ENCODE measurements around the gene RAB1B. TPM values are rescaled to one million over a fixed set of nuclear protein-coding genes. Genes with fewer than 3 reads are reported as not detected.

RAB1B gene
- total RNA-seq, 1 donor from 2014 or later, result 152 TPM

DNA sequence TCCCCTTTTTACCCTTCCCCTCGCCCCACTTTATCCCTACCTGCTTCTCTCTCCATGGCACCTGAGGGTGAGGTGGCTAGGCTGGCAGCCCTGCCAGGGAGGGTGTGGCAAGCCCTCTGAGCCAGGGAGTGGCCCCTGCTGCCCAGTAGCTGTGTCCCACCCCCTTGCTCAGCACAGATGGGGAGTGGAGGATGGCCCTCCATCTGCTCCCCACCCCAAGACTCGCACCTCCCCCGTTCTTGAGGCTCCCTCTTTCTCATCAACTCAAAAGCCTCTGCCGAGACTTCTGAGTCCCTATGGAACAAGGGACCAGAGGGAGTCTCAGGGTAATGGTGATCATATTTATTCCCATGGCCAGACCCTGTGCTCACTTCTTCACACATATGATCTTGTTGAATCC, 24.9 kb downstream of the RAB1B start:
- TF ChIP-seq, protein P1, sequence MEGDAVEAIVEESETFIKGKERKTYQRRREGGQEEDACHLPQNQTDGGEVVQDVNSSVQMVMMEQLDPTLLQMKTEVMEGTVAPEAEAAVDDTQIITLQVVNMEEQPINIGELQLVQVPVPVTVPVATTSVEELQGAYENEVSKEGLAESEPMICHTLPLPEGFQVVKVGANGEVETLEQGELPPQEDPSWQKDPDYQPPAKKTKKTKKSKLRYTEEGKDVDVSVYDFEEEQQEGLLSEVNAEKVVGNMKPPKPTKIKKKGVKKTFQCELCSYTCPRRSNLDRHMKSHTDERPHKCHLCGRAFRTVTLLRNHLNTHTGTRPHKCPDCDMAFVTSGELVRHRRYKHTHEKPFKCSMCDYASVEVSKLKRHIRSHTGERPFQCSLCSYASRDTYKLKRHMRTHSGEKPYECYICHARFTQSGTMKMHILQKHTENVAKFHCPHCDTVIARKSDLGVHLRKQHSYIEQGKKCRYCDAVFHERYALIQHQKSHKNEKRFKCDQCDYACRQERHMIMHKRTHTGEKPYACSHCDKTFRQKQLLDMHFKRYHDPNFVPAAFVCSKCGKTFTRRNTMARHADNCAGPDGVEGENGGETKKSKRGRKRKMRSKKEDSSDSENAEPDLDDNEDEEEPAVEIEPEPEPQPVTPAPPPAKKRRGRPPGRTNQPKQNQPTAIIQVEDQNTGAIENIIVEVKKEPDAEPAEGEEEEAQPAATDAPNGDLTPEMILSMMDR (conservative IDR thresholded peaks at IDR 0.05; ENCODE audit: low read depth, low read length), result no peak
- H3K4me3 ChIP-seq (ENCODE audit: low read depth, low read length), result no peak overlapping the region
- no peak for DNase-seq (ENCODE audit: low read depth)

DNA sequence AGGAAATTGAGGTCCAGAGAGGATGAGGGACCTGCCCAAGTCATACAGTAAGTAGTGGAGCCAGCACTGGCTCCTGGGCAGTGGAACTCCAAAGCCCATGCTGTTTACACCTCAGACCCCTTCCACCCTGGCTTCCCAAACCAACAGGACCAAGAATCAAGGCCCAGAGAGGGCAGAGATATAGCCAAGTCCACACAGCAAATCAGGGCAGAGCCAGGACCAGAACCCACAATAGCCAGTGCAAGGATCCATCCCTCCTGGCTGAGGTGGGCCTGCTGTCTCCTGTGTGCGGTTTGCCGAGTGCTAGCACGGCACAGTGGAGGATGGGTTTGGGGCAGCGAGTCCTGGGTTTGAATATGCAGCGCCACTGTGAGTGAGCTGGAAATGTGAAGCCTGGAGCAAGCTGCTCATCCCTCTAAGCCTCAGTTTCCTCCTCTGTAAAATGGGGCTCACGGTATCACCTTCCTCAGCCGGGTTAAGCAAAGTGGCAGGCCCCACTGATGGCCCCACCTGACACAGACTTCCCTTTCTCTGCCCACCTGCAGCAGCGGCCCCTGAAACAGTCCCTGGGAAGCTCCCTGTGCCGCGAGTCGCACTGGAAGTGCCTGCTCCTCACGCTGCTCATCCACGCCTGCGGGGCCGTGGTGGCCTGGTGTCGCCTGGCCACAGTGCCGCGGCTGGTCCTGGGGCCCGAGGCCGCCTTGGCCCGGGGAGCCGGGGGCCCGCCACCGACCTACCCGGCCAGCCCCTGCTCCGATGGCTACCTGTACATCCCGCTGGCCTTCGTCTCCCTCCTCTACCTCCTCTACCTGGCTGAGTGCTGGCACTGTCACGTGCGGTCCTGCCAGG, 25.6 kb downstream of the RAB1B start:
- no peak overlapping the region for H3K4me3 ChIP-seq (ENCODE audit: low read depth, low read length)
- TF ChIP-seq, protein P1 (conservative IDR thresholded peaks at IDR 0.05; ENCODE audit: low read depth, low read length), result no peak
- no peak for DNase-seq (ENCODE audit: low read depth)

DNA sequence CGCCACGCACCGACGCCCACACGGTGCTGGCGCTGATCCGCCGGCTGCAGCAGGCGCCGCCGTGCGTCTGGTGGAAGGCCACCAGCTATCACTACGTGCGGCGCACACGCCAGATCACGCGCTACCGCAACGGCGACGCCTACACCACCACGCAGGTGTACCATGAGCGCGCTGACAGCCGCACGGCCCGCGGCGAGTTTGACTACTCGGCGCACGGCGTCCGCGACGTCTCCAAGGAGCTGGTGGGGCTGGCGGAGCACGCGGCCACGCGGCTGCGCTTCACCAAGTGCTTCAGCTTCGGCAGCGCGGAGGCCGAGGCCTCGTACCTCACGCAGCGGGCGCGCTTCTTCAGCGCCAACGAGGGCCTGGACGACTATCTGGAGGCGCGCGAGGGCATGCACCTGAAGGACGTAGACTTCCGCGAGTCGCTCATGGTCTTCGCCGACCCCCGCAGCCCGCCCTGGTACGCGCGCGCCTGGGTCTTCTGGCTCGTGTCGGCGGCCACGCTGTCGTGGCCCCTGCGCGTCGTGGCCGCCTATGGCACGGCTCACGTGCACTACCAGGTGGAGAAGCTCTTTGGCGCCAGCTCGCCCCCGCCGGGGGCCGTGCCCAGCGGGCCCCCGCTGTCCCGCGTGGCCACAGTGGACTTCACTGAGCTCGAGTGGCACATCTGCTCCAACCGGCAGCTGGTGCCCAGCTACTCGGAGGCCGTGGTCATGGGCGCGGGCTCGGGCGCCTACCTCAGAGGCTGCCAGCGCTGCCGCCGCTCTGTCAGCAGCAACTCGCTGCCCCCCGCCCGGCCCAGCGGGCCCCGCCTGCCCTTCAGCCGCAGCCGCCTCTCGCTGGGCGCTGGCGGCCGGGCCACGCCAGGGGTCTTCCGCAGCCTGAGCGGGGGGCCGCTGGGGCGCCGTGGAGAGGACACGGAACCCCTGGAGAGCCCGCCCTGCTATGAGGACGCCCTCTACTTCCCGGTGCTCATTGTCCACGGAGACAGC, 26.5 kb downstream of the RAB1B start:
- H3K4me3 ChIP-seq (ENCODE audit: low read depth, low read length), result no peak overlapping the region
- TF ChIP-seq, protein P1 (conservative IDR thresholded peaks at IDR 0.05; ENCODE audit: low read depth, low read length), result no peak
- no peak for DNase-seq (ENCODE audit: low read depth)

DNA sequence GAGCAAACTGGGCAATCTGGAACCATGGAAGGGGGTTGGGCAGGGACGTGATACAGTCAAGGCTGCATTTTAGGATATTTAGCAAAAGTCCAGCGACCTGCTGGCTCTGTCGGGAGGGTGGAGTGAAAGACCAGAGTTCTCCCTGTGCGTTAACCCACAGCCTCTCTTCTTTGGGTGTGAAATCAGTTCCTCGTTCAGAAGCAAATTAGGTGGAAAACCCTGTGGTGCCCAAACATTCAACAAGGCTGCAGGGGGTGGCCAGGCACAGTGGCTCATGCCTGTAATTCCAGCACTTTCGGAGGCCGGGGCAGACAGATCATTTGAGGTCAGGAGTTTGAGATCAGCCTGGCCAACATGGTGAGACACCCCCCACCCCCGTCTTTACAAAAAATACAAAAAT, 29.2 kb downstream of the RAB1B start:
- TF ChIP-seq, protein P1 (conservative IDR thresholded peaks at IDR 0.05; ENCODE audit: low read depth, low read length), result no peak
- no peak overlapping the region for H3K4me3 ChIP-seq (ENCODE audit: low read depth, low read length)
- no peak for DNase-seq (ENCODE audit: low read depth)

DNA sequence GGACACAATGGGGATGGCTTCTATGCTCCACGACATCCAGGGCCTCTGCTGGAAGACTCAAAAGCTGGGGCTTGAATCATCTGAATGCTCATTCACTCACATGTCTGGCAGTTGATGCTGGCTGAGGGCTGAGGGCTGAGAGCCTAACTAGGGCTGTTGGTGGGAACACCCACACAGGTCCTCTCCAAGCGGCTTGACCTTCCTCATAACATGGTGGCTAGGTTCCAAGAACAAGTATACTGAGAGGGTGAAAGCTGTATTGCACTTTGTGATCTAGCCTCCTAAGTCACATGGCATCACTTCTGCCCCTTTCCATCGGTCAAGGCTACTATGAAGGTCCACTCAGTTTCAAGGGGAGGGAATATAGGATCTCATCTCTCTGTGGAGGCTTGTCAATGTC, 30.7 kb downstream of the RAB1B start:
- no peak overlapping the region for H3K4me3 ChIP-seq (ENCODE audit: low read depth, low read length)
- TF ChIP-seq, protein P1 (conservative IDR thresholded peaks at IDR 0.05; ENCODE audit: low read depth, low read length), result no peak
- no peak for DNase-seq (ENCODE audit: low read depth)

GRCh38 chr11:66302656-66303055, 34.2 kb downstream of the RAB1B start:
- TF ChIP-seq, protein P1 (conservative IDR thresholded peaks at IDR 0.05; ENCODE audit: low read depth, low read length), result no peak
- no peak overlapping the region for H3K4me3 ChIP-seq (ENCODE audit: low read depth, low read length)
- no peak for DNase-seq (ENCODE audit: low read depth)
